ENCODE measurements around the gene HNRNPD.
"Not testable (repeated sequence)": the region's sequence is repeated elsewhere in the genome, so short reads cannot be mapped to it uniquely, and the experiment has no call there.

Gene HNRNPD

DNA sequence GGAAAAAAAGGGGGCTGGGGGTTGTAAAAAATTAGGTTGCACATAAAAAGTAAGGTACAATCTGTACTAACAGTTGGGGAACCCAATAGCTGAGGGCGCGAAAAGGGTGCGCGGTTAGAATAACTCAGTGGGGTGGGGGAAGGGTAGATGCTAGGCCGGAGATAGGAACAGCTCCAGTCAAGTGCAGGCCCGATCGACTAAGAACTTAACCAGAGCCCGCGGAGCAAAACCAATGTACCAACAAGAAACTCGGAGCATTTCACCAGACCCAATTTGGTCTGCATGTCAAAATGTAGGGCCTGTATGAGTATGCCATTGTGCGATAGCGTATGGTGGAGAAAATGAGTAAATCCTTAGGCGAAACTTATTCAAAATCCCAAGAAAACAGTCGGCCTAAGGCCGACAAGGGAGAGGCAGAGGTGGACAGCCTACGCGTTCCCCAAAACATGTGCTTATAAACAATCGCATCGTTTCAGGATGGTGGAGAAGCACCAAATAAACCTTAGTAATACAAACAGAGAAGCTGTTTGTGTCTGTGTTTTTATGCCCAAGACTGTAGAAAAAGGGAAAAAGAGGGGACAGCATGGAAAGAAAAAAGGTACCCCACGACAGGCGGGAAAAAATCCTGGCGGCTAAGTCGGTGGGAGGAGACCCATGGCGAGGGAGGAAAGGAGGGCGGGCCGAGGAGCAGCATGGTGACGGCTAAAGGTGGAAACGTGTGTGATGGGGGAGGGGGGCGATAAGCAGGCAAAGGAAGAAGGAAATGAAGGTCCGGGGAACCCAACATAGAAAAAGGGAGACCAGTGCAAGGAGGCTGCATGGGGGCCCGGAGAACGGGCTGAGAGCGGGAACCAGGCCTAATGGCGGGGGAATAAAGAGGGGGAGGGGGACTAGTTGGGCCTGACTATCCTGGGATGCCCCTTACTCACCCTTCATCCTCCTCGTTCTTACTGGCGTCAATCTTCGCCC is 990 bp downstream of the HNRNPD start:
- DNase-seq (ENCODE audit: low spot score) = peak; percentile 77

DNA sequence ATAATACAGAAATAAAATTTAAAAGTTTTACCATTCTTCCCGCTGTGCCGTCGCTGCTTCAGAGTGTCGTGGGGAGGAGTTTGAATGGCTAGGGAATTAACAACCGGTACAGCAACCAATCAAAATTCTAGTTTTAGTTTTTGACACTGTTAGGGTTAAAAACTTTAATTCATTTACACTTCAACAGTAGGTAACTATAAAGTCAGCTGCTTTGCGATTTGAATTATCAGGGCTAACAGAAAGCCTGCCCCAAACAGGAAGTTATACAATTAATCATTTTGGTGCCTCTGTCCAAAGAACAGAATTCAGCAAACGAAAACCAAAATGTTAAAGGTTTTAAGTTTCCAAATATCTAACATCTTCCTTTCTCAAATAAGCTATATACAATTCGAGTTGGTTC is 2.3 kb downstream of the HNRNPD start:
- no peak for DNase-seq (ENCODE audit: low spot score)

DNA sequence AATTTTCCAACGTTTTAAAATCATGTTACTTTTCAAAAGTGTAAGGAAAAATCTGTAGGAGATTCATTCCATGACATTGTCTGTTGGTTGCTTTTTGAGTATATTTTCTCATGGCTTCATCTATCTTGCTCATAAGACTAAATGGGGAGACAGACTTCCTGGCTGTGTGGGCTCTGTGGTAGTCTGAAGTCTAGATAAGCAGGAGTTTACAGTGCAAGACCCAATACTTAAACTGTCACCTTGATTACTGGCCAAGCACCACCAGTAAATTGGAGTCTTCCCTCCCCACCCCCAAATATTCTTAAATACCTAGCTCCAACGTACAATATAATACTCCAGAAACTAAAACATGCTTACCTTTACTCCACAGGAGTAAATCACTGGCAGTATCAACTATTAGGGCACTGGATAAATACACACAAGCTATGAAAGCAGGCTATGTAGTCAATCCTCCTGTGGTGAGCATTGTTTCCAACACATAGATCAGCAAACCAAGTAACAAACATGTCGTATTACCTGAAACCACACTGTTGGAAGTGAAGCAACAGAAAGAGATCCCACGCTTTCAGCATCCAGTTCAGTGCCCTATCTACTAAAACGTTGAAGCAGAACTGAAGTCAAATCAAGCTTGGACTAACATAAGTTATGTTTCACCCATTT is 6.2 kb downstream of the HNRNPD start:
- no peak for DNase-seq (ENCODE audit: low spot score)

DNA sequence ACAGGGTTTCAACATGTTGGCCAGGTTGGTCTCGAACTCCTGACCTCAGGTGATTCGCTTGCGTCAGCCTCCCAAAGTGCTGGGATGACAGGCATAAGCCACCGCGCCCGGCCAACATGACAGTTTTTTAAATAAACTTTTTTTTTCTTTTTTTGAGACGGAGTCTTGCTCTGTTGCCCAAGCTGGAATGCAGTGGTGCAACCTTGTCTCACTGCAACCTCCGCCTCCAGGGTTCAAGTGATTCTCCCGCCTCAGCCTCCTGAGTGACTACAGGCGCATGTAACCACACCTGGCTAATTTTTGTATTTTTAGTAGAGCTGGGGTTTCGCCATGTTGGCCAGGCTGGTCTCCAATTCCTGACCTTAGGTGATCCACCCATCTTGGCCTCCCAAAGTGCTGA is 7.4 kb downstream of the HNRNPD start:
- DNase-seq (ENCODE audit: low spot score) = not testable (repeated sequence)

DNA sequence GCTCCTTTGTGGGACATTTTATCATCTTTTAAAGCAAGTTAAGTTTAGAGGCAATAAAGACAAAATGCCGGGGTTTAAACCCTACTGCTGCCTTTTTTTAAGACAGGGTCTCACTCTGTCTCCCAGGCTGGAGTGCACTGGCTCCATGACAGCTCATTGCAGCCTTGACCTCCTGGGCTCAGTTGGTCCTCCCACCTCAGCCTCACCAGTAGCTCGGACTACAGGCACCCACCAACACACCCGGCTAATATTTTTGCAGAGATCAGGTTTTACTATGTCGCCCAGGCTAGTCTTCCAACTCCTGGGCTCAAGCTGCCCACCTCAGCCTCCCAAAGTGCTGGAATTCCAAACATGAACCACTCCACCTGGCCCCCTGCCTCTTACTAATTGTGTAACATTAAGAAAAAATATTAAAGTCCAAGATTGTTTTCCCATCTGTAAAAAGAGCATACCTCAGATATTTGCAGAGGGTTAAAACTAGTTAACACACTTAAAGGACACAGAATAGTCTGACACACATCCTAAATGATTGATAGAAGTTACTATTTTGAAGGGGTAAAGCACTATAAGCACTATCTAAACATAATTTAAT is 9.8 kb downstream of the HNRNPD start:
- DNase-seq (ENCODE audit: low spot score) = no peak

DNA sequence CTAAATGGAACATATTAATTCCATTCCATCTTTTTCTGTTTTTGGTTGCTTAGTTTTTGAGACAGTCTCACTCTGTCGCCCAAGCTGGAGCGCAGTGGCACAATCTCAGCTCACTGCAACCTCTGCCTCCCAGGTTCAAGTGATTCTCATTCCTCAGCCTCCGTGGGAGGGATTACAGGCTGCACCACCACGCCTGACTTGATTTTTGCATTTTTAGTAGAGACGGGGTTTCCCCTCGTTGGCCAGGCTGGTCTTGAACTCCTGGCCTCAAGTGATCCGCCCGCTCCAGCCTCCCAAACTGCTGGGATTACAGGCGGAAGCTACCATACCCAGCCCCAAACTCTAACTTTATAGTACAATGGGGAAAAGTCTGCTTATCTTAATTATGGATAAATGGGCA is 11.2 kb downstream of the HNRNPD start:
- no peak for DNase-seq (ENCODE audit: low spot score)

DNA sequence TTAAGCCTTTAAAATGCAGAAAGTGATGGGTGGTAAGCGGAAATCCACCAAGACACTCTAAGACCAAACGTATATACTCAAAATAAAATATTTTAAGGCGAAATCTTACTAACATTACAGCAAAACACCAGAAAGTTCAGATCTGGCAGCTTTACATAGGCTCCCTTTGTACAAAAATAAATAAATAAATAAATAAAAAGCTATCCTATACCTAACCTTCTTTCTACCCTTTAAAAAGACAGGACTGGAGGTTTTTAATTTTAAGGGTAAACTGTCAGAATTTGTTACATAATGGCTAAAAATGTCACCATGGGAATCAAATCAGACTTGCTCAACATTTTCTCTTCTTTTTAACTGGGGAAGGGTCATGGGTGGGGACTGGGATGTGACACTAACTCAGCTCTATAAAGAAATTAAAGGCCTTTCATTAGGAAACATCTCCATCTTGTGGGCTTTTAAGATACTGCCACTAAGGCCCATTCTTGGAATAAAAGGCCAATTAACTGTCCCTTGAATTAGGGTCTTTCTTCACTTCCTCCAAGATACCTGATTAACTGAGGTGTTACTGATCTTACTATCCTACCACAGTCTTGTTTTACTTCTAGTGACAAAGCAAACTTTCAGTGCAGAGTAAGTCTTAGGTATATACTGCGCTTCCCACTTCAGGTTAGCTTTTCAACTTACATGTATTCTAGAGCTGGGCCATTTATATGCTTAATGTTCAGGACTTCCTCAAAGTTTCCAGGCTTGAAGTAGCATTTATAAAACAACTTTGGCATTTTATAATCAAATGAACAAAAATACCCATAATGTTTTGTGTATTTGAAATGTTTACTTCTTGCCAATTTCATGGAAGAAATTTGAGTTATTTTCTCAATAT is 13.3 kb downstream of the HNRNPD start:
- peak; percentile 21 for DNase-seq (ENCODE audit: low spot score)

DNA sequence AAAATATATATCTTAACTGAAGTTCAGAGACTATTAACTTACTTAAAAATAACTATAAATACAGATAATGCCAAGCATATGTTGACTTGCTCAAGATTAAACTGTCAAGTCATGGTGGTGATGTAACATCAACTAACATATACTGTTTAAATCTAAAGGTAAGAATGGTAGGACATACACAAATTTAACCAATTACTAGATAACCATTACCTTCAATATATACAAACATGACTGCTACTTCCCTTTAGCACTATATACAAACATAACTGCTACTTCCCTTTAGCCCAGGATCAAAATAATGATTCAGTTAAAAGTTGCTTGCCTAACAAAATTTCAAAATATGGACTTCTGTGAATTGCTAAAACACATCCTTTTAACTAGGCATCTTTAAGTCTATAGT is 14.9 kb downstream of the HNRNPD start:
- no peak for DNase-seq (ENCODE audit: low spot score)

DNA sequence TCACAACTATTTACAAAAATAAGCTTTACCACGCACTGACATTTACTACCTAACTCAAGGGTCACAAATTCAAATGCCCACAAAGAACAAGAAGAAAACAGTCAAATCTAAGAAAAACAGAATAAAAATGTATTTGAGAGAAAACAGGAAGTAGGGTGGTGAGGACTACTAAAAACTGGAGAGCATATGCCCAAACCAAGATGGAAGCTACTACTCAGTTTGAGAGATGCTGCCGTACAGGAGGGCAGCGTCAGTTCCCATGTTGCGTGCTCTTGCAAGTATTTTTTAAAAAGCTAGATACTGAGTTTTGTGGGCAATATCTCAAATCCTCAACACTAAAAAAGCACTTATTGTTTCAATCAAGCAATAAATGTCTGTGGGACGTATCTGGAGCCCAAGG is 16.2 kb downstream of the HNRNPD start:
- DNase-seq (ENCODE audit: low spot score) = no peak

DNA sequence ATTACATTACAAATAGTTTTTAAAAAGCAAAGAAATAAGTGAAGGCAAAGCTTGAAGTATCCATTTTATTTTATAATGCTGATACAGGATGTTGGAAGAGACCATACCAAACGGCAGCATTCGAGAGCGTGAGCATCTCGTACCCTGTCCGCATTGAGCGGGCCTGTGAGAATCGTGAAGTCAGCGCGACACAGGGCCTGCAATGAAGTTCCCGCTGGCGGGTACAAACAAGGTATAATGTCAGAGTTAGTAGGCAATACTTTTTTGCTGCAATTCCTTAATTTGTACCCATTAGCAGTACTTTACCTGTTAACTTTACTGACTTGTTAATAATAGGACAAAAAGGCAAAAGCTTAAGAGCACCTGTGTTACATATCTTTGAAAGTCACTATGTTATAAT is 19.0 kb downstream of the HNRNPD start:
- DNase-seq (ENCODE audit: low spot score) = no peak

DNA sequence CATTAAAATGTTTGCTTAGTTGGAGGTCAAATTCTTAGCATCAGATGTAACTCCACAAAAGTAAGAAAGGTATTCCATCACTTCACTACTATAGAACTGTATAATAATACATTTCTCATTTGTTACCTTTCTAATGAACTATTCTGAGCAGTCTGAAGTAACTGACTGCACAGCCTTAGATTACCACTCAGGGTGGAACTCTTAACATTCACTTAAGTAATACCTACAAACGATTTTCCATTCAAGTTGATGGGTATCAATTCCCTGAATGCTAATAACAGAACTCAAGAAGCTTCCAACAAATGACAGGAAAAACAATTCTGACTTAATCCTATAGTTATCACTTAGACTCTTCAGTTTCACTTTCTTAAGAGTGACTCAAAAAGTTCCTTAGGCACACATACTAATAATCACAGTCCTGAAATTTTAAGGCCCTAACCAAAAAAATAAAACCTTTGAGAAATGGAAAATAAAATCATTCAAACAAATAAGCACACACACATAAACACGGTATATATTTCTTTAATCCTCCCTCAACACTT is 20.9 kb downstream of the HNRNPD start:
- DNase-seq (ENCODE audit: low spot score) = no peak

DNA sequence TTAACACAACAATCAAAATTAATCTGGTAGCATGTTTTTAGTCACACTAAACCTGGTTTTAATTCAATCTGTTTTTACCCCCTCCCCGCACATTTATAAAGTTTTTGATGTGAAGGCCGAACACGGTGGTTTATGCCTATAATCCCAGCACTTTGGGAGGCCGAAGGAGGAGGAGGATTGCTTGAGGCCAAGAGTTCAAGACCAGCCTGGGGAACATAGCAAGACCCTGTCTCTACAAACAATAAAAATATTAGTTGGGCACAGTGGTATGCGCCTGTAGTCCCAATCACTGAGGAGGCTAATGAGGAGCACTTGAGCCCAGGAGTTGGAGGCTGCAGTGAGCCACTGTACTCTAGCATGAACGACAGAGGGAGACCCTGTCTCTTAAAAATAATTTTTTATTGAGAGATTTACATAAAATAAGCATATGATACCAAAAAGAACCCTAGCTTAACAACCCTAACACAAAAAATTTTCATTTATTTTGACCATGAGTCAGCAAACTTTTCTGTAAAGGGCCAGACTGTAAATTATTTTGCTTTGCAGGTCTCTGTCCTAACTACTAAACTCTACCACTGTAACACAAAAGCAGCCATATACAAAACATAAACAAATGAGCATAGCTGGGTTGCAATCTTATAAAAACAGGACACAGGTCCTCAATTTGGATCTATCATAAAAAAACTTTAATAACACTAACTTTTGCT is 21.5 kb downstream of the HNRNPD start:
- DNase-seq (ENCODE audit: low spot score) = no peak

DNA sequence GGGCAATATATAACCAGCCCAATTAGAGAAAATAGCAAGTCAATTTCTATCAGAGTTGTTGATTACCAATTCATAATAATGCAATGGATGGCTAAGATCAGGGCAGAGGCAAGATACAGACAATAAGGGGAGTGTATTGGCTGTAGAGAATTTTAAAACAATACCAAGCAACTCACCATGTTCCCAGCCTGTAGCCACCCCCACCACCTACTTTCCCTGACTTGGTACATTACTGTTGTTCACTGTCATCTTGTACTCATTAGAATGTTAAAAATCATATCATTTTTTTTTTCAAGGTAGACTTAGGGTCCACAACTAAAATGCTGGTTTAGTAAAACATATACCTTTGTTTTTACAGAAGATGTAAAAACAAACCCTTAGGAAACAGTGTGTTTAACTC is 27.7 kb downstream of the HNRNPD start:
- no peak for DNase-seq (ENCODE audit: low spot score)

DNA sequence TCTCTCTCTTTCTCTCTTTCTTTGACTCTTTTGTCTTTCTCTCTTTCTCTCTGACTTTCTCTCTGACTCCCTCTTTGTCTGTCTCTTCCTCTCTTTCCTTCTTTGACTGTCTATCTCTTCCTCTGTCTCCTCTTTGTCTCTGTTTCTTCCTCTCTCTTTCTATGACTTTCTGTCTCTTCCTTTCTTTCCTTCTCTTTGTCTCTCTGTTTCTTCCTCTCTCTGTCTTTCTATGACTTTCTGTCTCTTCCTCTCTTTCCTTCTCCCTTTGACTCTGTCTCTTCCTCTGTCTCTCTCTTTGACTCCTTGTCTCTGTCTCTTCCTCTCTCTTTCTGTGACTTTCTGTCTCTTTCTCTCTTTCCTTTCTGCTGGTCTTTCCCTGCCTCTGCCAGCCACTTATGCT is 38.7 kb downstream of the HNRNPD start:
- no peak for DNase-seq (ENCODE audit: low spot score)

DNA sequence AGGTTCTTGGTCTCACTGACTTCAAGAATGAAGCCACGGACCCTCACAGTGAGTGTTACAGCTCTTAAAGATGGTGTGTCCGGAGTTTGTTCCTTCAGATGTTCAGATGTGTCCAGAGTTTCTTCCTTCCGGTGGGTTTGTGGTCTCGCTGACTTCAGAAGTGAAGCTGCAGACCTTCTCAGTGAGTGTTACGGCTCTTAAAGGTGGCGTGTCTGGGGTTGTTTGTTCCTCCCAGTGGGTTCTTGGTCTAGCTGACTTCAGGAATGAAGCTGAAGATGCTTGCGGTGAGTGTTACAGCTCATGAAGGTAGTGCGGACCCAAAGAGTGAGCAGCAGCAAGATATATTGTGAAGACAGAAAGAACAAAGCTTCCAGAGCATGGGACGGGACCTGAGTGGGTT is 40.1 kb downstream of the HNRNPD start:
- DNase-seq (ENCODE audit: low spot score) = not testable (repeated sequence)

DNA sequence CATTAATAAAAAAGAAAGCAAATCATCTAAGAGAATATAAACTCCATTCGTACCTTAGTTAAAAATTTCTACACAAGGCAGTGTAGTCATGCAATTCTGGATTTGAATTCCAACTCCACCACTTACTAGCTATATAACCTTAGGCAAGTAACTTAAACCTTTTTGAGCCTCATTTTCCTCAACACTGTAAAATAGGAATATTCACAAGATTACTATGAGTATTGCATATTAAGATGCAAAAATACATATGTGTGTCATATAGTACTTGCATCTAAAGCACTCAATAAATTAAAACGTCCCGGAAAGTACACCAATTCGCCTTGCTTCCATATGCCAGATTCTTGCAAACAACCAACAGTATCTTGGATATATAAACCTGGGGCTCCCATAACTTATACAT is 42.0 kb downstream of the HNRNPD start:
- DNase-seq (ENCODE audit: low spot score) = no peak

DNA sequence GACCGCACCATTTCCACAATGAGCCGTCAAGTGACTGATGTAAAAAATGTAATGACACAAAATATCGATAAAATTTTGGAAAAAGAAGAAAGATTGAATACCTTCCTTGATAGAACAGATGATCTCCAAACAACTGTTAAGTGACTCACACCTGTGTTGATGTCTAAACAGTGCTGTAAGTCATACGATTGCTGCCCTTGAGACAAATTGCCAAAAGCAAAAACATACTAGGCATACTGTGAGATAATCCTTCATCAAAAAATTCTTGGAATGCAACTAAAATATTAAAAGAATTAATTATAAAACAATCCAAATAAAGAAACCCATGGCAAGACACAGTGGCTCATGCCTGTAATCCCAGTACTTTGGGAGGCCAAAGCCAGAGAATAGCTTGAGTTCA is 53.4 kb downstream of the HNRNPD start:
- DNase-seq (ENCODE audit: low spot score) = no peak

DNA sequence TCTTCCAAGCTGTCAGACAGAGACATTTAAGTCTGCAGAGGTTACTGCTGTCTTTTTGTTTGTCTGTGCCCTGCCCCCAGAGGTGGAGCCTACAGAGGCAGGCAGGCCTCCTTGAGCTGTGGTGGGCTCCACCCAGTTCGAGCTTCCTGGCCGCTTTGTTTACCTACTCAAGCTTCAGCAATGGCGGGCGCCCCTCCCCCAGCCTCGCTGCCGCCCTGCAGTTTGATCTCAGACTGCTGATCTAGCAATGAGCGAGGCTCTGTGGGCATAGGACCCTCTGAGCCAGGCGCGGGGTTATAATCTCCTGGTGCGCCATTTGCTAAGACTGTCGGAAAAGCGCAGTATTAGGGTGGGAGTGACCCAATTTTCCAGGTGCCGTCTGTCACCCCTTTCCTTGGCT is 70.7 kb downstream of the HNRNPD start:
- not testable (repeated sequence) for DNase-seq (ENCODE audit: low spot score)
